PC-9 (cell line): ENCODE measurements around the gene TNFRSF14.

Experiments used
- CTCF ChIP-seq: fragments of 200-600 bp; sonication (generic); conservative IDR thresholded peaks from 2 replicates; pipeline ENCODE4 v1.6.1; 2017; ENCODE audit warnings: mixed run types, antibody characterized with exemption, mild to moderate bottlenecking, moderate library complexity
- EZH2 ChIP-seq: fragments of 200-600 bp; sonication (generic); IDR thresholded peaks from 2 replicates; pipeline ENCODE4 v1.8.0; 2017; ENCODE audit warnings: antibody characterized with exemption, low read depth

GRCh38 chr1:2603521-2604155, 47.5 kb downstream of the TNFRSF14 start:
- TF ChIP-seq CTCF (no peak), EZH2 (no peak)
